Activated CD8-positive, alpha-beta memory T cell treated with anti-CD3 and anti-CD28 coated beads, Interleukin-2, amount 50 U/mL, for 24 hours (primary cell): ENCODE measurements around the gene HECTD3.

Experiments
- DNase-seq: peaks from one replicate; pipeline ENCODE4 v3.0.0-alpha.2; 2020; ENCODE audit errors: extremely low read depth

Gene HECTD3

DNA sequence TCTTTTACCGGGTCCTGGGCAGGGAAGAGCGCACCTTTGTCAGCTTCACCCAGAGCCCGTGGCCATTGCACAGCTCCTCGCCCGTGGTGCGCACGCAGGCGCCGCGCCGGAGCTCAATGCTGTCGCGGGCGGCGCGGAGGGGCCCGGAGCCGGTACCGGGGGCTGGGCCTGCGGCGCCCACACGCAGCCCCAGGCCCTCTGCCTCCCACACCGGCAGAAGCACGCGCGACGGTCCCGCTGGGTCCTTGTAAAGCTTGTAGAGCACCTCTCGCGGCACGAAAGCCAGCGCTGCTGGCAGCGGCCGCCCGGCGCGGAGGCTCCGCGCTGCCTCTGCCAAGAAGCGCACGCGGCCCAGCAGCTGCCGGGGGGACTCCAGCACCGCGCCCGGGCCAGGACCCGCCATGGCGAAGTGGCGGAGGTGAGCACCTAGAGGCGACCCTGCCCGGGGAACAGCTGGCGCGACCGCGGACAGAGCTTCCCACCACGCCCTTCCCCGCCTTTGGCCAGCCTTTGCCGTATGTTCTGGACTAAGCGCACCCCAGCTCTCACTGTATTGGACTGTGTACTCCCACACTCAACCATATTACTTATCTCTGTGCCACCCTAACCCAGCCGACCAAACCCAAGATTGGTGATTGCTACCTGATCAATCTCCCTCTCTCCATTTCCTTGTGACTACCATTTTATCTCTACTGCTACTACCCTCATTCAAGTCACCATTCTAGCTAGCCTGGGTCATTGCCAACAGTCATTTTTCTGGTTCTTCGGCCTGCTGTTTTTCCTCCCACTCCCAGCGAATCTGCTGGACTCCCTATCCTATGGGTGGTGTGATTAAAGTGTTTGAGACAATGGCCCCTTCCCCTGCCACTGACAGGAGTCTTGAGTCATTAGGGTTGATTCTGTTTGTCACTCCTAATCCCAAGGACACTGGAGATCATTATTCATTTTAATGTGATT, at the start of gene HECTD3:
TSS of gene HECTD3 (minus strand) at position 470 of the 957 bp plus-strand sequence. CDS start at position 403, 67 bp downstream.
- DNase-seq: no peak

DNA sequence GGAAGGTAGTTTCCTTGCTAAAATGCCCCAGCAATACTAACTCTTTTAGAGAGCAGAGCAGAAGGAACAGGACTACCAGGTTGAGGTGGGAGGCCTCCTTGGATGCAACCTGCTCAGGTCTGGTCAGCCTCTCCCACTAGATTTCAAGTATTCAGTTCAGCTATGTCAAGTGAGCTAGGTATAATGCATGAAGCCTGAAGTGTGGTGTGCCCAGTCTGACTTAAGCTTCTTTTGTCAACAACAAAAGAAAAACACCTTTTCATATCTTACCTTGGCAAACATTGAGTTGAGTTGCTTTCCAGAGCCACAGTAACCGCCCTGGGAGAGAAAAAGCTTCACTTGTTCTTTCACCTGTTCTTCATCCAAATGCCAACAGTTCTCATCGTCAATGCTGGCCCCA, 48.7 kb upstream of the HECTD3 start:
- DNase-seq: no peak

DNA sequence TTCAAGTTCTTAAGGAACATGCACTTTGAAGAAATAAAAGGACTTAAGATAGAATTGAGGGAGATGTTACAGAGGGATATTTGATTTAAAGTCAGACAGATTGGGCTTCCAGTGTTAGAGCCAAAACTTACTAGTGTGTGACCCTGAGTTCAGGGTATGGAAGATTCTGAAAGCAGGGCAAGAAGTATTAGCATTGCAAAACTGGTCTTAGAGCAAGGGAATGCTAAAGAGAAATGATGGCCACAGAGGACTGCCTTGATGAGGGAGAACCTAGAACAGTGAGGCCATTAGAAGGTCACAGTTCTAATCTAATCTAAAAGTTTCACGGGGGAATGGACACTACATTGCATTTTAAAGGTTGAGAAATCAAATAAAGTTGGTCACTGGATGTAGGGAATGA, 46.4 kb upstream of the HECTD3 start:
- DNase-seq: no peak

DNA sequence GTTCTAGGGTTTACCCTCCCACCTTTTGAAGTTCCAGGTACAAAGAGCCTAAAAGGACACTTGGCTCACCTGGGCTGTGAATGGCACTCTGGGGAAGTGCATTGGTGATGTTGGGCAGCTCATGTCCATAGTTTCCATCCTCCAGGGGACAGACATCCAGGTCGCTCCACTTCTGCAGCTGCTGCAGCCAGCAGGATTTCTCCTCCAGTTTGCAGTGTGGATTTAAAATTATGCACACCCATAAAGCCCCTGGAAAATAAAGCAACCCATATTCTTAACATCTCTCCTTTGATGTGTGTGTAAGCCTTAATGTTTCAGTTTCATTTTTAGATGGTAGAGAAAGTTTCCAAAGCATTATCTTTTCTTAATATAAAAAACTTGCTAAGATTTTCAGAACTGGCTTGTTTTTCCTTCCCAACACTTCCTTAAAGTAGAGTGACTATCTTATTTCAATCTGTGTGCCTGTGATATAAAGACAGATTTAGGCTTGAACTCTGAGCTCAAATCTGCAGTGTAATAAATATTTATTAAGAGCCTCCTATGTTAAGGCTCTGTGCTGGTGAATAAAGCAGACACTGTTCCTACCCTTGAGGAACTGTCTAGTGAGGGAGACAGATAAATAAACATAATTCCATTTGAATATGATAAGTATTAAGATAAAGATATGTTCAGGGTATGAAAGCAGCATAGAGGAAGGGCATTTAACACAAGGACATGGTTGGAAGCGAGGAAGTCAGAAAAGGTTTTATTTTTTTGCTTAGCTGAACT, 40.1 kb upstream of the HECTD3 start:
- DNase-seq: no peak

DNA sequence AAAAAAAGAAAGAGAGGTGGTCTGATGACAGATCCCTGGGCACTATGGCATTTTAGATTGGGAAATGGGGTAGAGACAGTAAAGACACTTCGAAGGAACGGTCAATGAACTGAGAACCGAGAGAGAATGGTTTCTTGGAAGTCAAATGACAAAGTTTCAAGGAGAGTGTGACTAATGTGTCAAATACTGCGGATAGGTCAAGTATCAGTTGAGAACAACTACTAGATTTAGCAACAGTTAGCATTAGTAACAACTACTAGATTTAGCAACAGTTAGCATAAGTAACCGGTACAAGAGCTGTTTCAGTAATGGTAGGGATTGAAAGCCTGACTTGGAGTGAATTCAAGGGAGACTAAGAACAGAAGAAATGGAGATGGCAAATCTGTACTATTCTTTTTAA, 35.9 kb upstream of the HECTD3 start:
- no peak for DNase-seq

DNA sequence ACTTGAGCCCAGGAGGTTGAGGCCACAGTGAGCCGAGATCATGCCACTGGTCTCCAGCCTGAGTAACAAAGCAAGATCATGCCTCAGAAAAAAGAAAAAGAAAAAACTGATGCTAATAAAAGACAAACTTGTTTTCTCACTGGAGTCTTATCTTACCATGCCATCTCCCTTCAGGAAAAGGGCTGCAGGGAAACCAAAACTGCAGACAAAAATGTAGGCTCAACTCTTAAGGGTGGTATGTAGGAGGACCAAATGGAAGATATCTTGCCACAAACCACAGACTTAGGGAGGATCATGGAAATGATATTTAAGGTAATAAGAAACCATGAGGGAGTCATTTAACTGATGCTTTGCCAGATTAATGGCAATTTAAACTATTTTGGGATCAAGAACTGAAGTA, 33.8 kb upstream of the HECTD3 start:
- no peak for DNase-seq

DNA sequence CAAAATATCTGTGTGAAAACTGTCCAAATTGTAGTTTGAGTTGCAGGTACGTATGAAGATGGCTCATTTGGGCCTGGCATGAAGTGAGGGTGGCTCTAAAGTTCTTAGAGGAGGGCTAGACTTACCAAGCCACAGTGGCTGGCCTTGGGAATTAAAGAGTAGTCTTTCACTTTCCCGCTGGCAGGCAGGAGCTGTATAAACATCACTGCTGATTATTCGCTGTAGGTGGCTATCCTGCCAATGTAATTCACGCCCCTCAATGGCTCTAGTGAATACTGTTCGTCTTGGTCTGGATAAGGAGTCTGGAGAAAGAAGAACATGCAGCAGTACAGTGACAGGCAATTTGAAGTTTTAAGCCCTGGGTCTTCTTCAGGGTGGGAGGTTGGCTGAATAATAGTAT, 32.0 kb upstream of the HECTD3 start:
- DNase-seq: no peak

DNA sequence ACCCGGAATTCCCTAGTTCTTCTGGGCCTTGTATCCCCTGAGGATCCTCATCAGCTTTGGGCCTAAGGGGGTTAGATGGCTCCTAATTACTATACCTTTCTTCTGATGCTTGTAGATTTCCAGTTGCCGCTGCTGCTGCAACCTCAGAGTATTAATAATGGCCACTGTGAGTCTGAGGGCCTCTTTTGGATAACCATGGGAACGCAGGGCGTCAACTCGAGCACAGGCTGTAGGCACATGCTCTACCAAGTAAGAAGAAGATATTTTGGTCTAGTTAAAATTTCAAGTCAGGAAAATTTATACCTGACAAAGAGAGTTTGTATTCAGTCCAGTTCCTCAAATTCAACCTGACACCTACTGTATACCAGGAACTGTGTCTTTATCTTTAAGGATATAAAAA, 29.2 kb upstream of the HECTD3 start:
- DNase-seq: no peak

DNA sequence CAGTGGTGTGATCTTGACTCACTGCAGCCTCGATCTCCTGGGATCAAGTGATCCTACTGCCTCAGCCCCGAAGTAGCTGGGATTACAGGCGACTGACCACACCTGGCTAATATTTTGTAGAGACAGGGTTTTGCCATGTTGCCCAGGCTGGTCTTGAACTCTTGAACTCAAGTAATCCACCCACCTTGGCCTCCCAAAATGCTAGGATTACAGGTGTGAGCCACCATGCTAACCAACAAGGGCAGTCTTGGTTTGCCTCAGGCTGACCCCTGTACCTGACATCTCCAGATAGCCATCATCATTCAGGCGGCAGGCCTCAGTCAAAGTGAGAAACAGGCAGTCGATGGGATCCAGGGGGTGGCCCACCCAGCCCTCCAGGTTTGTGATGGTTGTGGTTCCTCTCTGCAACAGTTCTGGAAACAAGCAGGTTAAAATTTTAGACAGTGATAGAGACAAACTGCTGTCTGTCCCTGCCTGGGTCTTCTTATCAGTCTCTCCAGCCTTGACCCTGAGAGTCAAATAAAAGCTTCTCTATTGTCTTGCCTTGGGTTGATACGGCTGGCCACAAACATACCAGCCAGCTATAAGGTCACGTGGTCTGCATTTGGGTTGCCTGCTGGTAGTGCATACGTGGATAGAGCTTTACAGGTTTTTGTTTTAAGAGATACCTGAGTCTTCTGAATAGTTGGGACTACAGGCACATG, 27.7 kb upstream of the HECTD3 start:
- no peak for DNase-seq

DNA sequence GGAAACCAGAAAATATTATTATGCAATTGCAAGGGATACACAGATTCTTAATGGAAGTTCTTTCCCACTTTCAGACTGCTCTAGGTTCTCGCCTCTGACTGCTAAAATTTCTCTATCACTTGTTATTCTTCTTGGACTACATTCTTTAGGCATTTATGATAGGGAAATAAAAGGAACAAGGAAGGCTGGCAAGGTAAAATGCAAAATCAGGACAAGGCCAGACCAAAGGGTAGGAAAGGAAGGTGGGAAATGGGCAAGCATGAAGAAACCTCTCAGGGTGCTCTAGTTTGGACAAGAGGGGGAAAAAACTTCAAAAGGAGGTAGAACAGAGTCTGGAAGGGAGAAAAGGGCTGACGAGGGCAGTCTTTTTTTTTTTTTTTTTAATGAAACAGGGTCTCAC, 27.1 kb upstream of the HECTD3 start:
- no peak for DNase-seq

DNA sequence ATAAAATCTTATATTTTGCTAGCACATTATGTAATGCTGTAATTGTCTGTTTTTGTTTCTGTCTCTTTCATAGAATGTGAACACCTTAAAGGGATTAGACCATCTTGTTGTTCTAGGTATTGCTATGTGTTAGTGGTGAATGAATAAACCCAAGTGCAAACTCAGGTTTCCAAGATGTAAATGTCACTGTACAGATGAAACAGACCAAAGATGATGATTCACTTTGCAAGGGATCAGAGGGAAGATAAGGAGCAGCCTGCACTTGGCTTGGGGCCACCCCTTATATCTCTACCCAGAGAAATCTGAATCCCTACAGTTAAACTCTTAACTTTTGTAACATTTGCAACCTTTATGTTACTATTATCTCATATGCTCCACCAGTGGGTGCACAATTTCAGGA, 26.3 kb upstream of the HECTD3 start:
- no peak for DNase-seq

DNA sequence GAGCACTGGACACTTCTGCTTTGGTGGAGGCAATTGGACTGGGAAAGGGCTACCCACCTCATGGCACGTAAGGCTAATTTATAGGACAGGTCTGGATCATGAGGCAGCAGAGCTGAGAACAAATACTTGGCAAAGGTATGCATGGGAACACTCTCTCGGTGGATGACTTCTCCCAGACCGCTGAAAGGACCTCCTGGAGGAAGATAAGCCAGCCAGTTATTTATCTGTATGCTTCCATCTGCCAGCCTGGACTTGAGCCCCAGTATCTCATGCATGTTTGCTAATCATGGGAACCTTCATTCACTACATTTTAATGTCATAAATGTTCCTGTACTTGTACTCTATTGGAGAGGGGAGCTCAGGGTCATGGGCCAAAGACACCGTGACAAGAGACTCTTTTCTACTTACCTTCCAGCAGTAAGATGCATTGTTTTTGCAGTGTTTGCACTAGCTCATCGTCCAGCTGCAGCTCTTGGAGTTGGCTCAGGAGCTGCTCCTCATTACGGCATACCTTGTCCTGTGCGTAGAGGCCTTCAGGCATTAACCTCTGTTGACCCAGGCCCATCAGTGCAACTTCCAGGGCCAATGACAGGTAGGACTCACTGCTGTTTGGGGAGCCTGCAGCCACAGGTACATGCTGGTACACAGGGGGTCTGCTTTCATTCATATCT, 24.6 kb upstream of the HECTD3 start:
- no peak for DNase-seq

DNA sequence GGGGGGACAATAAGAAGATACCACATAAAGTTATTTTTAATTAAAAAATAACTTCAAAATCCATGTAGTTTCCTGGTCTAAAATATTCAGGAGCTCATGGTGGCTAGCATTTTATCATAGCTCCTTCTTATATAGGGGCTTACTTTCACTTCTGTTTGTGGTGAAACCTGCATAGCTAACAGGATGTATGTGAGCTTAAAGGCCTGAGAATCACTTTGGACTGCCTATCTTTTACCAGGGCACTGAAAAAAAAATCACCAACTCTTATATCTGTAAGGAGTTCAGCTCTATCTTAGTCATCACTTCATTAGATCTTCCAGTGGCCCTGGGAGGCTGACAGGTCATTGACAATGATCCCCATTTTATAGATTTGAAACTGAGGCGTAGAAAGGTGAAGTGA, 22.2 kb upstream of the HECTD3 start:
- DNase-seq: no peak

DNA sequence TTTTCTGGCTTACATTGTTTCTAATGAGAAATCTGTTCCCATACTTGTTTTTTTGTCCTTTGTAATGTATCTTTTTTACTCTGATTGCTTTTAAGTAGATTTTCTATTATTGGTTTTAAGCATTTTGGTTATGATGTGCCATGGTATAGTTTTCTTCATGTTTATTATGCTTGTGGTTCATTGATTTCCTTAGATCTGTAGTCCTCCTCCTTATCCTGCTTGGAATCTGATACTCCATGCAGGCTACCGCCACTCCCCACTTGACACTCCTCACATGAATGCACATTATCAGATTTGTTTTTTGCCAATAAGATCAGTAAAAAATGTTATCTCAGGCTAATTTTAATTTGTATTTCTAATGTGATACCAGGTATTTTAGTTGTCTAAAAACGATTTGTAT, 21.7 kb upstream of the HECTD3 start:
- DNase-seq: no peak

DNA sequence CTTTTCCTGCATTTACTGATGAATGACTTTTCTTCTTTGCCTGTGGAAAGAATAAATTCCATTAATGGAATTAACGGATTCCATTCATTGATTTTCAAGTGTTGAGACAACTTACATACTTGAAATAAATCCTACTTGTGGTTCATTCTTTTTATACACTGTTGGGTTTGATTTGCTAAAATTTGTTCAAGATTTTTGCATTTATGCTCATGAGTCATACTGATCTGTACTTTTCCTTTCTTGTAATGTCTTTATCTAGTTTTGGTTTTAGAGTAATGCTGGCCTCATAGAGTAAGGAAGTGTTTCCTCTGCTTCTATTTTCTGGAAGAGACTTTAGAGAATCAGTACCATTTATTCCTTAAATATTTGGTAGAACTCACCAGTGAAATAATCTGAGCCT, 15.3 kb upstream of the HECTD3 start:
- DNase-seq: no peak

DNA sequence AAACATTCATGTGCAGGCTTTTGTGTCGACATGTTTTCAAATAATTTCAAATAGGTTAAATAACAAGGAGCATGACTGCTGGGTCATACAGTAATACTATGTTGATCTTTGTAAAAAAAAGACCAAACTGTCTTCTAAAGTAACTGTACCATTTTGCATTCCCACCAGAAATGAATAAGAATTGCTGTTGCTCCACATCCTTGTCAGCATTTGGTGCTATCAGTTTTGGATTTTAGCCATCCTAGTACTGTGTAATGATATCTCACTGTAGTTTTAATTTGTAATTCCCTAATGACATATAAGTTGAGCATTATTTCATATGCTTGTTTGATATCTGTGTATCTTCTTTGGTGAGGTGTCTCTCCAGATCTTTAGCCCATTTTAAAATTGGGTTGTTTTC, 12.5 kb upstream of the HECTD3 start:
- no peak for DNase-seq

DNA sequence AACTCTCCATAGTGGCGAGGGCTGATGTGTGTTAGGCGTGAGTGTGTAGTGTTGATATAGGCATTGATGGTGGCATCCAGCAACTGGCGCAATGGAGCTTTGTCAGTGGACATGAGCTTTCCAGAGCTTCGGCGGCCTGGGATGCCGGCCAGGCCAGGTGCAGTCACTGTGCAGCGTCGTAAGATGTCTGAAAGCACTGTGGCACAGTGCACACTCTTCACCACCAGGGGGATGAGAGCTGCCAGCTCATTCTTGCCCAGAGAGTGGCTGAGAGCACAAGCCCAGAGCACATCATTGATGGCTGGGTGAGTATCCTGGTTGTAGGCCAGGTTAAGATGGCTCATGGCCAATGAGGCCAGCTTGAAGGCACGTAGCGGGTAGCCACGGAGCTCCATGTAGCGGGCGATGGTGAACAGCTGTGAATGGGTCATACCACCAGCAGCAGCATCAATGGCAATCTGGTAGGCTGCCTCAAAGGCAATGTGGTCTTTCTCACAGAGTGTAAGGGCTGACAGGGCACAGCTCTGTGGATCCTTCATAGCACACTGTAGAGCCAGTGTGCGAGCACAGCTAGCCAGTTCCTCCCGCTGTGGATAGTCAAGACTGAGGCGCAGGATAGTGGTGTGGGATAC, 7.6 kb upstream of the HECTD3 start:
- no peak for DNase-seq

DNA sequence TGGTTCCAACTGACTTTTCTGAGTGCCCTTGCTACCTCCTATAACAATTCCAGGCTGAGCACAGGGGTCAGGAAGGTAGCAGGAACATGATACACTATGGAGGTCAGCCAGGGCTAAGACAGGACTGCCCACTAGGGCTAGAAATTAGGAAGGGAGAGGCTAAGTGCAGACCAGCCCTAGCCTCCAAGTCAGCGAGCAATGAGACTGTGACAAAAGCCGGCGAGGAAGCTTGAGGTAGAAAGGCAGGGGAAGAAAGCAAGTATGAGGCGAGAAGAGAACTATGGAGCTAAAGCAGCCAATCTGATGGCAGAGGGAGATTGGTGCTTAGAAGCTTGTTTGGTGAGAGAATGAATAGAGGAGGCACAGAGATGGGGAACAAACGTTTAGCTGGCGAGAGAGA, 5.6 kb upstream of the HECTD3 start:
- no peak for DNase-seq

DNA sequence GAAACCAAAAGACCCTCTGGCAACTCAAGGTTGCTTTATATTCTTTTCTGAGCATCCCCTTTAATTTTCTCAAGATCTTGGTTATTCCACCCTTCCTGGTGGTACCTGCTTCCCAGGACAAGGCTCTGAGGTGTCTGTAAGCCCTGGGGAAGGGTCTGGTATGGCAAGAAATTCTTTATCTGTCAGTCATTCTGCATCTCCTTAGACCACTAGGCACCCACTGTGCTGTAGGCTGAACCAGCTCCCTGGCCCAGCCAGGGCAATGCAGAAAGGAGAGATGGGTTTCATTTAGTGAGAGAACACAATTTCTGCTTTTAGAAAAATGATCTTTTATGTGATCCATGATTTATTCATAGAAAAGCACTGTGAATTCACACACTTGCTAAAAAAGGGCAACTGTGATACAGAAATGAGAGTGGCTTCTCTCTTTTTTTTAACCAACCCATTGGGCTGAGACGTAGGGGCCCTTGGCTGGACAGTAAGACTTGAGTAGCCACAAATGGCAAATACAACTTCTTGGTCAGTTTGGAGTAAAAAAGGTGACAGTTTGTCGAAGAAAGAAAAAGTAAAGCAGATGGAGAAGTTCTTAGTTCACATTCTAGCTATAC, 5.1 kb upstream of the HECTD3 start:
- no peak for DNase-seq

DNA sequence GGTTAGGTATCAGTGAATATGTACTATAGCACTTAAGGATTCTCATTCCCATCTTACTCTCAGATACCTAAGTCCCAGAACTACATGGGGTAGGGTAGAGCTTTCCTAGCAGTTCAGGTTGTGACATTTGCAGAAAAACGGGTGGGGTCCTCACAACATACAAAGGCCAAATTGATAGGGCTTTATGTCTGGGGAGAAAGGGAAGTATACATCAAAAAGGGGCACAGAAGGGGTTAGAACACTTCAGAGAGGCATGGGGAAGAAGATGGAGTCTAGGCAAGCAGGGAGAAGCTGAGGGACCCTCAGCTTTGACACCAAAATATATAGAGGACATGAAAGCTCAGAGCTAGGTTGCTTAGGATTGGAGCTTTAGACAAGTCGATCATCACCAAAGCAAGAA, 4.6 kb upstream of the HECTD3 start:
- no peak for DNase-seq
